Thyroid gland (tissue), 4 donors: Measurements from ENCODE around the gene LYVE1. TPM values are rescaled to one million over a fixed set of nuclear protein-coding genes. Genes with fewer than 3 reads are reported as not detected.

ENCODE experiments used
- DNase-seq, 2 donors: peaks; one replicate each; pipeline ENCODE4 v3.0.0-alpha.2; 2019
- H3K27ac ChIP-seq, 3 donors: fragments of 200-600 bp; sonication (generic); 1 replicate in 2 of 3; 2 replicates in 1 of 3; pipeline ENCODE4 v1.5.1; 2016 to 2019; ENCODE audit warnings: mild to moderate bottlenecking in 1 of 3, moderate library complexity in 1 of 3
- H3K27me3 ChIP-seq: fragments of 200-600 bp; sonication (generic); one replicate; pipeline ENCODE4 v1.5.1; 2019
- H3K36me3 ChIP-seq, 2 donors: fragments of 200-600 bp; sonication (generic); one replicate each; pipeline ENCODE4 v1.5.1; 2016 to 2019
- H3K4me1 ChIP-seq, 2 donors: fragments of 200-600 bp; sonication (generic); one replicate each; pipeline ENCODE4 v1.5.1; 2017 to 2019
- H3K4me3 ChIP-seq, 3 donors: fragments of 200-600 bp; sonication (generic); replicated peaks in 1 of 3; 1 replicate in 2 of 3; 2 replicates in 1 of 3; pipeline ENCODE4 v1.5.1; 2016; ENCODE audit warnings: mild to moderate bottlenecking in 1 of 3
- H3K9me3 ChIP-seq: fragments of 200-600 bp; sonication (generic); one replicate; pipeline ENCODE4 v1.5.1; 2017
- CTCF ChIP-seq, 6 experiments: fragments of 200-600 bp in 3 of 6; fragments of 450-650 bp in 3 of 6; sonication (generic) in 3 of 6; IDR thresholded peaks; one replicate each; pipeline ENCODE4 v1.5.1; 2016 to 2019; ENCODE audit warnings: antibody characterized with exemption in 6 of 6, mild to moderate bottlenecking in 2 of 6, inconsistent platforms in 1 of 6, moderate library complexity in 1 of 6
- POLR2A ChIP-seq, 2 donors: fragments of 450-650 bp; IDR thresholded peaks; one replicate each; pipeline ENCODE4 v1.6.1; 2017; ENCODE audit warnings: antibody characterized with exemption in 2 of 2, mild to moderate bottlenecking in 2 of 2, moderate library complexity in 1 of 2
- WGBS, 2 donors: methylation state at CpG; one replicate each; pipeline ENCODE4 v1.1.5; 2017; 5-methylcytosine and 5-hydroxymethylcytosine counted together
- intact Hi-C: fragments of 100-400 bp; cut with DNase I; formaldehyde crosslinking; loops from one replicate; pipeline ENCODE4 v1.15.1; 2023
- total RNA-seq, 4 donors: library from RNA; depleted of rRNA; stranded (reverse); fragments of >200 nt; gene quantifications; one replicate each; pipeline ENCODE4 v1.2.3, GENCODE V29; 2016

LYVE1 gene
- total RNA-seq, 4 donors from 2014 or later = 27.2 to 185 (median 73.5) TPM

DNA sequence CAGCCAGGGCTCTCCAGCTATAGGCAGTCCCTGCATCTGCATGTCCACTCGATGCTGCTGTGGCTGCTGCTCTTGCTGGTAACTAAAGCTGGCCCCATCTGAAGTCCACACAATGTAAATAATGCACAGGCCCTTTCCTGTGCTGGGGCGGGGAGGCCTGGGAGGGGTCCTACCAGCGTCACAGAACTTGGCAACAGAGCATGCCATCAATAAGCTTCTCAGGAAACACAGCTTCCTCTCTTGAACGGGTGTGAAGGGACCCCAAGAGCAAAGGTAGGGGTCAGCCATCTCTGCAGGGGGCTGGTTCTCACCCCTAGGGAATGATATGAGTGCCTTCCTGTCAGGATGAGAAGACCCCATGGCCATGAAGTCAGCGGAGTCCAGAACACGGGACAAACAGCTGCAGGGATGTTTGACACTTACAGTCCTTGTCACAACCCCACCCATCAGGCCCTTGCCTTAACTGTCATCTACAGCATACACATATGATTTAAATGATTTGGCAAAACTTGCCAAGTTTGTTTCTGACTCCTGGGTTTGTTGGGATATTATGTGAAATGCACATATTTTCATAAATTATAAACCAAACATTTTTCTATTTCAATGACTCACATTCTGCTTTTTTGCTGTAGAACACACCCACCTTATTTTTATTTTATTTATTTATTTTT, 39.1 kb upstream of the LYVE1 start:
- peak; percentile 10 to 17 for DNase-seq
- Histone ChIP-seq H3K4me1 (peaks cover 5 to 17% of the 10 kb centered on the region in 2 donors), H3K27ac (peak overlapping the region in 1 of 3 donors; percentile 51), H3K27me3 (no peaks in the 10 kb centered on the region), H3K9me3 (no peaks in the 10 kb centered on the region), H3K4me3 (no peak overlapping the region), H3K36me3 (no peaks in the 10 kb centered on the region)
- 51 to 59% methylated on average over 6 of the region's 6 CpGs for WGBS, 2 donors
- intact Hi-C loops = no loop called here
- TF ChIP-seq CTCF (IDR thresholded peaks at IDR 0.05) = no peak
- no peak for TF ChIP-seq POLR2A (IDR thresholded peaks at IDR 0.05)

GRCh38 chr11:10606536-10607208, 38.2 kb upstream of the LYVE1 start:
- intact Hi-C loops = no loop called here
- Histone ChIP-seq H3K9me3 (no peaks in the 10 kb centered on the region), H3K36me3 (no peaks in the 10 kb centered on the region), H3K27me3 (no peaks in the 10 kb centered on the region), H3K27ac (peak overlapping the region; percentile 15 to 58 (median 24)), H3K4me1 (peaks cover 5 to 17% of the 10 kb centered on the region in 2 donors), H3K4me3 (no peak overlapping the region)
- WGBS, 2 donors = 74 to 76% methylated on average over 6 of the region's 6 CpGs
- TF ChIP-seq POLR2A (IDR thresholded peaks at IDR 0.05) (no peak), CTCF (IDR thresholded peaks at IDR 0.05) (no peak)
- no peak for DNase-seq

DNA sequence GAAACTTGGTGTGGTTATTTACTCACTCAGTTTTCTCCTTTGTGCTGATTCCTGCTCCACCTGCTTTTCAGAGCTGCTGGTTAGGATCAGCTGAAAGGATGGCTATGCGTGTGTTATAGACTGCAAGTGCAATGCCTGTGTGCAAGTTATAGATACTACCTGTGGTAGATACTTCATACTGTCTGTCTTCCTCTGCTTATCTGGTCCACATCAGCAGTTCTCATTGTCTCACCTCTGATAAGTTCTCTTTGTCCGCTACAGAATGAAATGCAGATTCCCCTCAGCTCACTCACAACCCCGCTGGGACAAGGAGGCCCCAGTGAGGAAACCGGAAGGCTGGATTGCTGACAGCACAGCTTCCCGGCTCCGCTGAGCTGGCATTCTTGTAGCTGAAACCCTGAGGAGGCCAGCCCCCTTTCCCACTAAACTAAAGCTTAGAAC, 37.5 kb upstream of the LYVE1 start:
- Histone ChIP-seq H3K27me3 (no peaks in the 10 kb centered on the region), H3K9me3 (no peaks in the 10 kb centered on the region), H3K36me3 (no peaks in the 10 kb centered on the region), H3K27ac (peak overlapping the region in 1 of 3 donors; percentile 55), H3K4me3 (no peak overlapping the region), H3K4me1 (peaks cover 5 to 17% of the 10 kb centered on the region in 2 donors)
- peak; percentile 21 to 29 for DNase-seq
- TF ChIP-seq POLR2A (IDR thresholded peaks at IDR 0.05) (no peak), CTCF (IDR thresholded peaks at IDR 0.05) (no peak)
- intact Hi-C loops = no loop called here
- WGBS, 2 donors = 46 to 56% methylated on average over 6 of the region's 6 CpGs

- H3K9me3 ChIP-seq = no peaks in the 10 kb centered on the region
- WGBS, 2 donors = 82 to 92% methylated on average over 3 of the region's 3 CpGs
- H3K4me3 ChIP-seq = no peak overlapping the region
- TF ChIP-seq CTCF (IDR thresholded peaks at IDR 0.05) = no peak
- no peak for TF ChIP-seq POLR2A (IDR thresholded peaks at IDR 0.05)
- no peaks in the 10 kb centered on the region for H3K27me3 ChIP-seq
- DNase-seq = no peak
- peaks cover 5 to 17% of the 10 kb centered on the region in 2 donors for H3K4me1 ChIP-seq
- H3K27ac ChIP-seq = no peak overlapping the region
- H3K36me3 ChIP-seq = no peaks in the 10 kb centered on the region
- intact Hi-C loops = no loop called here
Measured at GRCh38 chr11:10604798-10605197, 36.3 kb upstream of the LYVE1 start.

- H3K27me3 ChIP-seq = no peaks in the 10 kb centered on the region
- no peaks in the 10 kb centered on the region for H3K36me3 ChIP-seq
- TF ChIP-seq CTCF (IDR thresholded peaks at IDR 0.05) (no peak), POLR2A (IDR thresholded peaks at IDR 0.05) (no peak)
- H3K9me3 ChIP-seq = no peaks in the 10 kb centered on the region
- WGBS, 2 donors = 59 to 70% methylated on average over 9 of the region's 9 CpGs
- intact Hi-C loops = no loop called here
- peaks cover 5 to 17% of the 10 kb centered on the region in 2 donors for H3K4me1 ChIP-seq
- H3K4me3 ChIP-seq = no peak overlapping the region
- no peak overlapping the region for H3K27ac ChIP-seq
- DNase-seq = peak in 1 of 2 donors; percentile 10
Measured at GRCh38 chr11:10604340-10604748, 35.9 kb upstream of the LYVE1 start.
